ENCODE results near the gene PDE4B.
A peak's percentile ranks its signal among the peaks of the same experiment; 100 is the strongest.

The PDE4B gene

GRCh38 chr1:66331658-66332547 is 539.2 kb downstream of the PDE4B start:
- no peaks in the 10 kb centered on the region for H3K36me3 ChIP-seq
- 0 out of 2 replicates have a peak, but pooled peaks have one; percentile 10 for TF ChIP-seq CTCF (IDR thresholded peaks at IDR 0.05; ENCODE audit: low read depth, low read length)
- no peaks in the 10 kb centered on the region for H3K27me3 ChIP-seq
- no peaks in the 10 kb centered on the region for H3K4me1 ChIP-seq
- H3K9me3 ChIP-seq: no peaks in the 10 kb centered on the region
- peak overlapping the region; percentile 30 for H3K4me3 ChIP-seq (ENCODE audit: low read depth, low read length)
- peak; percentile 14 for DNase-seq

- H3K4me1 ChIP-seq: no peaks in the 10 kb centered on the region
- no peak for TF ChIP-seq CTCF (IDR thresholded peaks at IDR 0.05; ENCODE audit: low read depth, low read length)
- DNase-seq: no peak
- no peaks in the 10 kb centered on the region for H3K27me3 ChIP-seq
- H3K9me3 ChIP-seq: no peaks in the 10 kb centered on the region
- H3K4me3 ChIP-seq (ENCODE audit: low read depth, low read length): peak overlapping the region; percentile 30
- H3K36me3 ChIP-seq: no peaks in the 10 kb centered on the region
These were observed 539.8 kb downstream of the PDE4B start for GRCh38 chr1:66332548-66332901.

- DNase-seq: no peak
- H3K9me3 ChIP-seq: no peaks in the 10 kb centered on the region
- no peak overlapping the region for H3K4me3 ChIP-seq (ENCODE audit: low read depth, low read length)
These were observed 540.9 kb downstream of the PDE4B start for GRCh38 chr1:66333466-66334199.

GRCh38 chr1:66334318-66334717 is 541.6 kb downstream of the PDE4B start:
- H3K4me3 ChIP-seq (ENCODE audit: low read depth, low read length): no peak overlapping the region
- no peaks in the 10 kb centered on the region for H3K36me3 ChIP-seq
- no peak for TF ChIP-seq CTCF (IDR thresholded peaks at IDR 0.05; ENCODE audit: low read depth, low read length)
- no peak for DNase-seq
- H3K27me3 ChIP-seq: no peaks in the 10 kb centered on the region
- H3K9me3 ChIP-seq: no peaks in the 10 kb centered on the region
- H3K4me1 ChIP-seq: no peaks in the 10 kb centered on the region

More at GRCh38 chr1:66333466-66334199, 540.9 kb downstream of the PDE4B start:
- Histone ChIP-seq H3K27me3 (no peaks in the 10 kb centered on the region), H3K4me1 (no peaks in the 10 kb centered on the region), H3K36me3 (no peaks in the 10 kb centered on the region)
- no peak for TF ChIP-seq CTCF (IDR thresholded peaks at IDR 0.05; ENCODE audit: low read depth, low read length)

GRCh38 chr1:66335125-66335524 is 542.4 kb downstream of the PDE4B start:
- Histone ChIP-seq H3K36me3 (no peaks in the 10 kb centered on the region), H3K4me3 (ENCODE audit: low read depth, low read length) (no peak overlapping the region), H3K9me3 (no peaks in the 10 kb centered on the region), H3K27me3 (no peaks in the 10 kb centered on the region), H3K4me1 (no peaks in the 10 kb centered on the region)
- no peak for TF ChIP-seq CTCF (IDR thresholded peaks at IDR 0.05; ENCODE audit: low read depth, low read length)
- no peak for DNase-seq

Data from BE2C (cell line).